Stimulated activated CD8-positive, alpha-beta memory T cell treated with anti-CD3 and anti-CD28 coated beads, Interleukin-12 subunit alpha, Interleukin-12 subunit beta, amount 100 ng/mL, for 24 hours (primary cell): ENCODE results near the gene SNAPC5.
"Not testable (repeated sequence)": the region's sequence is repeated elsewhere in the genome, so short reads cannot be mapped to it uniquely, and the experiment has no call there.

Source experiments
- DNase-seq: peaks from one replicate; pipeline ENCODE4 v3.0.0-alpha.2; 2020; ENCODE audit errors: extremely low read depth

The SNAPC5 gene

GRCh38 chr15:66491846-66492245 lies 5.7 kb downstream of the SNAPC5 start:
- DNase-seq = no peak

- DNase-seq = no peak
Observed at GRCh38 chr15:66489179-66489791, 8.3 kb downstream of the SNAPC5 start.

GRCh38 chr15:66488525-66488924 lies 9.0 kb downstream of the SNAPC5 start:
- no peak for DNase-seq

- no peak for DNase-seq
Observed at GRCh38 chr15:66486887-66487286, 10.7 kb downstream of the SNAPC5 start.

- no peak for DNase-seq
Observed at GRCh38 chr15:66484539-66485112, 12.9 kb downstream of the SNAPC5 start.

- DNase-seq = no peak
Observed at GRCh38 chr15:66483131-66483566, 14.4 kb downstream of the SNAPC5 start.

- no peak for DNase-seq
Observed at GRCh38 chr15:66482539-66482938, 15.0 kb downstream of the SNAPC5 start.

- DNase-seq = no peak
Observed at GRCh38 chr15:66481107-66481856, 16.3 kb downstream of the SNAPC5 start.

GRCh38 chr15:66480267-66480666 lies 17.3 kb downstream of the SNAPC5 start:
- DNase-seq = no peak

- no peak for DNase-seq
Observed at GRCh38 chr15:66477011-66477410, 20.6 kb downstream of the SNAPC5 start.

- no peak for DNase-seq
Observed at GRCh38 chr15:66476535-66476934, 21.0 kb downstream of the SNAPC5 start.

GRCh38 chr15:66474963-66475362 lies 22.6 kb downstream of the SNAPC5 start:
- DNase-seq = no peak

- DNase-seq = no peak
Observed at GRCh38 chr15:66474135-66474534, 23.4 kb downstream of the SNAPC5 start.

- no peak for DNase-seq
Observed at GRCh38 chr15:66472176-66472999, 25.2 kb downstream of the SNAPC5 start.

GRCh38 chr15:66470825-66471224 lies 26.7 kb downstream of the SNAPC5 start:
- not testable (repeated sequence) for DNase-seq

GRCh38 chr15:66467162-66468040 lies 30.2 kb downstream of the SNAPC5 start:
- not testable (repeated sequence) for DNase-seq

GRCh38 chr15:66465294-66465693 lies 32.3 kb downstream of the SNAPC5 start:
- DNase-seq = not testable (repeated sequence)

- DNase-seq = no peak
Observed at GRCh38 chr15:66462627-66463026, 34.9 kb downstream of the SNAPC5 start.

- no peak for DNase-seq
Observed at GRCh38 chr15:66461917-66462316, 35.6 kb downstream of the SNAPC5 start.

GRCh38 chr15:66461294-66461693 lies 36.3 kb downstream of the SNAPC5 start:
- DNase-seq = not testable (repeated sequence)
